Fibroblast of lung (primary cell): ENCODE data around the gene TNIK. TPM values are rescaled to one million over a fixed set of nuclear protein-coding genes. Genes with fewer than 3 reads are reported as not detected.

Experiments
- DNase-seq, 2 donors: peaks; one replicate each; pipeline versions ENCODE4 v3.0.0 to v3.0.0-alpha.2; 2010; ENCODE audit warnings: low read depth in 2 of 2
- H2AFZ ChIP-seq: 2 replicates; pipeline ENCODE4 v1.5.1; 2012; ENCODE audit warnings: low read length, control low read depth, inconsistent platforms
- H3K27ac ChIP-seq: 2 replicates; pipeline ENCODE4 v1.5.1; 2011; ENCODE audit warnings: low read length, control low read depth; ENCODE audit not compliant: insufficient read depth
- H3K27me3 ChIP-seq: 2 replicates; pipeline ENCODE4 v1.5.1; 2011; ENCODE audit warnings: mild to moderate bottlenecking, low read length; ENCODE audit not compliant: control insufficient read depth, insufficient read depth
- H3K36me3 ChIP-seq: 2 replicates; pipeline ENCODE4 v1.5.1; 2011; ENCODE audit warnings: low read length; ENCODE audit not compliant: control insufficient read depth, insufficient read depth
- H3K4me1 ChIP-seq: 2 replicates; pipeline ENCODE4 v1.5.1; 2011; ENCODE audit warnings: low read length; ENCODE audit not compliant: control insufficient read depth, insufficient read depth; ENCODE audit errors: extremely low read depth
- H3K4me2 ChIP-seq: 2 replicates; pipeline ENCODE4 v1.5.1; 2011; ENCODE audit warnings: low read length, control low read depth; ENCODE audit not compliant: insufficient read depth; ENCODE audit errors: extremely low read depth
- H3K4me3 ChIP-seq, 4 experiments: fragments of 200-600 bp in 1 of 4; sonication (generic) in 1 of 4; replicated peaks in 1 of 4; 2 replicates each; pipeline ENCODE4 v1.5.1; 2011 to 2016; ENCODE audit warnings: low read length in 4 of 4, low read depth in 3 of 4, mild to moderate bottlenecking in 3 of 4, control low read depth in 2 of 4, inconsistent platforms in 1 of 4, mixed read lengths in 1 of 4; ENCODE audit not compliant: insufficient read depth in 1 of 4; ENCODE audit errors: control extremely low read depth in 1 of 4
- H3K79me2 ChIP-seq: 2 replicates; pipeline ENCODE4 v1.5.1; 2012; ENCODE audit warnings: mild to moderate bottlenecking, low read length, inconsistent platforms; ENCODE audit not compliant: control insufficient read depth, insufficient read depth
- H3K9ac ChIP-seq: 2 replicates; pipeline ENCODE4 v1.5.1; 2011; ENCODE audit warnings: mild to moderate bottlenecking, low read length, control low read depth; ENCODE audit not compliant: insufficient read depth
- H3K9me3 ChIP-seq: 2 replicates; pipeline ENCODE4 v1.5.1; 2012; ENCODE audit warnings: low read depth, low read length; ENCODE audit not compliant: control insufficient read depth, insufficient read depth
- H4K20me1 ChIP-seq: 2 replicates; pipeline ENCODE4 v1.5.1; 2011; ENCODE audit warnings: low read length; ENCODE audit not compliant: control insufficient read depth, insufficient read depth; ENCODE audit errors: extremely low read depth
- EZH2 ChIP-seq: IDR thresholded peaks from 2 replicates; pipeline ENCODE4 v1.5.1; 2012; ENCODE audit warnings: low read length, control low read depth, mild to moderate bottlenecking; ENCODE audit errors: missing control alignments
- polyA plus RNA-seq, 2 donors: library from polyadenylated mRNA; depleted of rRNA in 1 of 2; stranded (reverse) in 1 of 2; unstranded in 1 of 2; fragments of >200 nt; gene quantifications; 2 replicates each; pipeline ENCODE4 v1.2.1, GENCODE V29; 2011 to 2012; ENCODE audit warnings: missing spikeins in 1 of 2
- total RNA-seq: library from RNA; depleted of rRNA; stranded (reverse); fragments of >200 nt; gene quantifications from 2 replicates; pipeline ENCODE4 v1.2.1, GENCODE V29; 2014
- TF ChIP-seq, protein P1 (sequence below), 2 donors: IDR thresholded peaks in 1 of 2; conservative IDR thresholded peaks in 1 of 2; 1 replicate in 1 of 2; 2 replicates in 1 of 2; pipeline ENCODE4 v1.5.1; 2011 to 2012; ENCODE audit warnings: low read length in 2 of 2, control low read depth in 1 of 2, inconsistent platforms in 1 of 2, low read depth in 1 of 2, mild to moderate bottlenecking in 1 of 2

TNIK gene
- total and polyA plus RNA-seq, 2 donors (not counting 1 experiment from before 2014, with no cell fraction given): 13.8 to 39.3 TPM

DNA sequence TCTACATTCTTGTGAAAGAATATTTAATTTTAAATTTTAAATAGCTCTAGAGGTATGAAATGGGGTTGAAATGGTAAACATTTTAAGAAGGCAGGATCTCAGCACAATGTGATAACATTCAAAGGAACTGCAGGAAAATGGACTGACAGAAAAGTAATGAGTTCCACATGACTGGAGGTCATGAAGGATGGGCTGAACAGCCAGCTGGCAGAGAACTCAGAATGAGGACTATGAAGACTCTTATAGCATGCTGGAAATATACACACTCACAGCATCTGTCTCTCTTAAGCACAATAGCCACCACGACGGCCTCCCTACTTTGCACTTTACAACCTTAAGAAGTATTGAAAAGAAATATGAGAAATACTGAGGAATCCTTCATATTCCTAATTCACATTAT is 94.7 kb downstream of the TNIK start:
- no peaks in the 10 kb centered on the region for H3K27me3 ChIP-seq
- TF ChIP-seq EZH2: no peak
- TF ChIP-seq, protein P1, sequence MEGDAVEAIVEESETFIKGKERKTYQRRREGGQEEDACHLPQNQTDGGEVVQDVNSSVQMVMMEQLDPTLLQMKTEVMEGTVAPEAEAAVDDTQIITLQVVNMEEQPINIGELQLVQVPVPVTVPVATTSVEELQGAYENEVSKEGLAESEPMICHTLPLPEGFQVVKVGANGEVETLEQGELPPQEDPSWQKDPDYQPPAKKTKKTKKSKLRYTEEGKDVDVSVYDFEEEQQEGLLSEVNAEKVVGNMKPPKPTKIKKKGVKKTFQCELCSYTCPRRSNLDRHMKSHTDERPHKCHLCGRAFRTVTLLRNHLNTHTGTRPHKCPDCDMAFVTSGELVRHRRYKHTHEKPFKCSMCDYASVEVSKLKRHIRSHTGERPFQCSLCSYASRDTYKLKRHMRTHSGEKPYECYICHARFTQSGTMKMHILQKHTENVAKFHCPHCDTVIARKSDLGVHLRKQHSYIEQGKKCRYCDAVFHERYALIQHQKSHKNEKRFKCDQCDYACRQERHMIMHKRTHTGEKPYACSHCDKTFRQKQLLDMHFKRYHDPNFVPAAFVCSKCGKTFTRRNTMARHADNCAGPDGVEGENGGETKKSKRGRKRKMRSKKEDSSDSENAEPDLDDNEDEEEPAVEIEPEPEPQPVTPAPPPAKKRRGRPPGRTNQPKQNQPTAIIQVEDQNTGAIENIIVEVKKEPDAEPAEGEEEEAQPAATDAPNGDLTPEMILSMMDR (conservative IDR thresholded peaks at IDR 0.05 in 1 of 2, IDR thresholded peaks at IDR 0.05 in 1 of 2; ENCODE audit: low read depth in 1 of 2, low read length in 2 of 2): no peak
- no peaks in the 10 kb centered on the region for H3K4me1 ChIP-seq
- H3K9me3 ChIP-seq: no peaks in the 10 kb centered on the region
- no peak for DNase-seq
- H3K27ac ChIP-seq: no peak overlapping the region
- no peaks in the 10 kb centered on the region for H3K36me3 ChIP-seq
- H3K79me2 ChIP-seq: no peaks in the 10 kb centered on the region
- no peak overlapping the region for H2AFZ ChIP-seq
- H3K4me3 ChIP-seq: no peak overlapping the region
- no peaks in the 10 kb centered on the region for H4K20me1 ChIP-seq
- H3K9ac ChIP-seq: no peak overlapping the region
- no peak overlapping the region for H3K4me2 ChIP-seq

DNA sequence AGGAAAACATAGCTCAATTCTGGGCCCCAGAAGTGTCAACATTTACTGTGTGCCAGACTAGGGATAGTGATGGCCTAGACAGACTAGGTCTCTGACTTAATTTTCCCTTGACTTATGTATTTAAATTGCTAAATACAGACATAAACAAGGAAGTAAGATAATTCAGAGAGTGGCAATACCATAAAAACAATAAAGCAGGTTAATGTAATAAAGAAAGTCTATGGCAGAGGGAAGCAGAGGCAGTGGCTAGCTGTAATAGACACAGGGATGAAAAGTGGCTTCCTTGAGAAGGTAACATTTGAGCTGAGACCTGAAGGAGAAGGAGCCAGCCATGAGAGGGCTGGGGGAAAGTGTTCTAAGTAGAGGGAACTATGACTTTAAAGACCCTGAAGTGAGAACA is 95.7 kb downstream of the TNIK start:
- Histone ChIP-seq H3K36me3 (no peaks in the 10 kb centered on the region), H3K9me3 (no peaks in the 10 kb centered on the region), H3K27ac (no peak overlapping the region), H3K79me2 (no peaks in the 10 kb centered on the region), H3K27me3 (no peaks in the 10 kb centered on the region), H2AFZ (no peak overlapping the region), H3K4me1 (no peaks in the 10 kb centered on the region), H3K4me3 (no peak overlapping the region), H3K4me2 (no peak overlapping the region), H4K20me1 (no peaks in the 10 kb centered on the region), H3K9ac (no peak overlapping the region)
- TF ChIP-seq, protein P1 (conservative IDR thresholded peaks at IDR 0.05 in 1 of 2, IDR thresholded peaks at IDR 0.05 in 1 of 2; ENCODE audit: low read depth in 1 of 2, low read length in 2 of 2): no peak
- no peak for TF ChIP-seq EZH2
- no peak for DNase-seq

DNA sequence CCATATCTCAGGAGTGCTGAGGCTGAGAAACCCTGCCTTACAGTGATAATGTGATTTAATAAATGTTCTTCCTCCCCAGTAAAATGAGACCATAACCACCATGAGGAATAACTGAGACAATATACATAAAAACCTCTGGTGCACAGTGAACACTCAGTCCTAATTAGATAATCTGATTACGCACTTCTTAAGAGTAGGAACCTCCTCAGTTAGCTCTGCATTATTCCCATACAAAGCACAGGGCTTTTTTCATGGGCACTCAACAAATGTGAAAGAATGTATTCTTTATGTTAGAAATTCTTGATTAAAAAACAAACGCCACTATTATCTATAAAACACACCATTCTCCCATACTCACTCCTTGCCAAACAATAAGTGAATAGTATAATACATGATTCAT is 97.0 kb downstream of the TNIK start:
- no peaks in the 10 kb centered on the region for H3K79me2 ChIP-seq
- H2AFZ ChIP-seq: no peak overlapping the region
- TF ChIP-seq EZH2: no peak
- TF ChIP-seq, protein P1 (conservative IDR thresholded peaks at IDR 0.05 in 1 of 2, IDR thresholded peaks at IDR 0.05 in 1 of 2; ENCODE audit: low read depth in 1 of 2, low read length in 2 of 2): no peak
- DNase-seq: no peak
- no peak overlapping the region for H3K4me3 ChIP-seq
- H3K36me3 ChIP-seq: no peaks in the 10 kb centered on the region
- H3K9ac ChIP-seq: no peak overlapping the region
- H3K27me3 ChIP-seq: no peaks in the 10 kb centered on the region
- H3K4me2 ChIP-seq: no peak overlapping the region
- H3K27ac ChIP-seq: no peak overlapping the region
- H4K20me1 ChIP-seq: no peaks in the 10 kb centered on the region
- H3K9me3 ChIP-seq: no peaks in the 10 kb centered on the region
- H3K4me1 ChIP-seq: no peaks in the 10 kb centered on the region
